Bronchial smooth muscle cell (primary cell): ENCODE measurements around the gene WNT5A. TPM values are rescaled to one million over a fixed set of nuclear protein-coding genes. Genes with fewer than 3 reads are reported as not detected.

Source experiments
- total RNA-seq: library from RNA; depleted of rRNA; stranded (reverse); fragments of >200 nt; gene quantifications from 2 replicates; pipeline ENCODE4 v1.2.1, GENCODE V29; 2014

The WNT5A gene
- total RNA-seq: 7.3 and 16.4 TPM in 2 replicates

DNA sequence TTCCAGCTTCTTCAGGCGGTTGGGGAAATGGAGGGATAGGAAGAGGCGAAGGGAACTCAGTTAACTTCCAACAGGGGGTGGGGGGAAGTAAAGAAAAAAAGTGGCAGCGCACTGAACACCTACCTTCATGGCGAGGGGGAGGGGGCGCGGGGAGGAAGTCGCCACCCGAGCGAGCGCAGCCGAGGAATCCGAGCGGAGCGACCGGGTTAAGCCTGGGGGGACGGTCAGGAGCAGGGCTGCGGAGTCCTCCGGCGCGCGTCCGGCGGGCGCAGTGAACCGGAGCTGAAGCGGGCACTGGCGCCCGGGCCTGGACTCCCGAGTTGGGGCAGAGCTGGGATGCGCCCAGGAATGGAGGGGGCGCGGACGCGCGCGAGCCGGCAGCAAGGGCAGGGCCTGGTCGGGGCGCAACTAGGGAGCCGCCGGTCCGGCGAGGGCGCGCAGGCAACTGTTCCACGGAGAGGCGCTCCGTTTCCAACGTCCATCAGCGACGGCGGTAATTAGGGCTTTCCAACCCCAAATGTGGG is at the start of gene WNT5A:
TSS of gene WNT5A (minus strand) at position 450 of the 524 bp plus-strand sequence. CDS start at position 129, 321 bp downstream.

